HCT116 (cell line): ENCODE results near the gene ZNF133. TPM values are rescaled to one million over a fixed set of nuclear protein-coding genes. Genes with fewer than 3 reads are reported as not detected.

Experiments
- ATAC-seq: fragments of 200-7000 bp; cut with Tn5 transposase; 2 replicates; pipeline ENCODE4 v1.9.1; 2020; ENCODE audit warnings: mild to moderate bottlenecking, moderate library complexity
- BruUV-seq: library from RNA; stranded (reverse); fragments of 400-500 nt; replicated peaks from 2 replicates; lab custom pipeline; 2021; lab: Mats Ljungman, UMichigan
- CTCF ChIA-PET: fragments of 300-600 bp; sonication (Branson Sonifier 250); formaldehyde crosslinking; loops from one replicate; lab custom pipeline; 2021; ENCODE audit warnings: antibody characterized with exemption; lab: Charles Lee
- POLR2A ChIA-PET: fragments of 300-600, 350-600 bp; sonication (Branson Sonifier 250); formaldehyde crosslinking; loops from one replicate; lab custom pipeline; 2021; ENCODE audit warnings: antibody characterized with exemption; lab: Charles Lee
- RAD21 ChIA-PET, 2 experiments: fragments of 300-600 bp; sonication (Branson Sonifier 250); formaldehyde crosslinking; loops; one replicate each; lab custom pipeline; 2023; ENCODE audit warnings: low total read pairs in 2 of 2; ENCODE audit not compliant: uncharacterized antibody in 2 of 2, unreplicated experiment in 2 of 2, low non-redundant PET in 1 of 2; lab: Charles Lee
- DNase-seq: peaks from one replicate; pipeline ENCODE4 v3.0.0-alpha.2; 2010; ENCODE audit warnings: low read depth, low spot score
- H2AFZ ChIP-seq: fragments of 200-600 bp; shearing (Covaris generic), sonication (generic); 2 replicates; pipeline ENCODE4 v1.6.1; 2017; ENCODE audit warnings: low read depth, mixed run types, mixed read lengths, antibody characterized with exemption, low read length; ENCODE audit not compliant: poor library complexity, severe bottlenecking
- H3K27ac ChIP-seq: 2 replicates; pipeline ENCODE4 v1.5.1; 2012; ENCODE audit warnings: low read depth, low read length
- H3K27me3 ChIP-seq: fragments of 200-600 bp; sonication (generic); 2 replicates; pipeline ENCODE4 v1.6.1; 2016; ENCODE audit warnings: mixed run types, low read length, mixed read lengths; ENCODE audit not compliant: insufficient read depth
- H3K36me3 ChIP-seq, 2 experiments: fragments of 200-500 bp in 1 of 2; fragments of 200-600 bp in 1 of 2; sonication (Bioruptor generic) in 1 of 2; sonication (generic) in 1 of 2; 2 replicates each; pipeline versions ENCODE4 v1.5.1 to v1.6.1; 2014 to 2016; ENCODE audit warnings: low read length in 2 of 2, inconsistent platforms in 1 of 2, mixed read lengths in 1 of 2, mixed run types in 1 of 2; ENCODE audit not compliant: insufficient read depth in 2 of 2, control insufficient read depth in 1 of 2
- H3K4me1 ChIP-seq, 2 experiments: fragments of 200-600 bp in 1 of 2; sonication (generic) in 1 of 2; 2 replicates each; pipeline versions ENCODE4 v1.5.1 to v1.6.1; 2012 to 2017; ENCODE audit warnings: low read length in 2 of 2, inconsistent platforms in 1 of 2, mild to moderate bottlenecking in 1 of 2, mixed read lengths in 1 of 2, mixed run types in 1 of 2, moderate library complexity in 1 of 2; ENCODE audit not compliant: insufficient read depth in 2 of 2, control insufficient read depth in 1 of 2
- H3K4me2 ChIP-seq: fragments of 200-600 bp; sonication (generic); 2 replicates; pipeline ENCODE4 v1.6.1; 2017; ENCODE audit warnings: mixed run types, low read length, mixed read lengths
- H3K4me3 ChIP-seq, 2 experiments: fragments of 200-600 bp in 1 of 2; sonication (generic) in 1 of 2; replicated peaks in 1 of 2; 2 replicates each; pipeline ENCODE4 v1.5.1; 2011 to 2016; ENCODE audit warnings: low read length in 2 of 2, control low read depth in 1 of 2, low read depth in 1 of 2, mild to moderate bottlenecking in 1 of 2, mixed read lengths in 1 of 2, mixed run types in 1 of 2
- H3K79me2 ChIP-seq: fragments of 200-600 bp; sonication (generic); 2 replicates; pipeline ENCODE4 v1.6.1; 2017; ENCODE audit warnings: mild to moderate bottlenecking, mixed run types, low read length, moderate library complexity, mixed read lengths; ENCODE audit not compliant: insufficient read depth
- H3K9ac ChIP-seq: fragments of 200-600 bp; sonication (generic); 2 replicates; pipeline ENCODE4 v1.6.1; 2016; ENCODE audit warnings: low read length, mixed read lengths
- H3K9me2 ChIP-seq: fragments of 200-600 bp; sonication (generic), shearing (Covaris generic); 2 replicates; pipeline ENCODE4 v1.6.1; 2017; ENCODE audit warnings: mixed run types, mild to moderate bottlenecking, moderate library complexity; ENCODE audit not compliant: insufficient read depth
- H3K9me3 ChIP-seq, 2 experiments: fragments of 200-500 bp in 1 of 2; fragments of 200-600 bp in 1 of 2; sonication (Bioruptor generic) in 1 of 2; sonication (generic) in 1 of 2; 2 replicates each; pipeline ENCODE4 v1.6.1; 2014 to 2017; ENCODE audit warnings: low read length in 2 of 2, mixed read lengths in 2 of 2, inconsistent platforms in 1 of 2, low read depth in 1 of 2, mild to moderate bottlenecking in 1 of 2, mixed run types in 1 of 2, moderate library complexity in 1 of 2; ENCODE audit not compliant: control insufficient read depth in 1 of 2, insufficient read depth in 1 of 2
- H4K20me1 ChIP-seq: fragments of 200-600 bp; sonication (generic), shearing (Covaris generic); 2 replicates; pipeline ENCODE4 v1.6.1; 2017; ENCODE audit warnings: mixed run types, mild to moderate bottlenecking, moderate library complexity; ENCODE audit not compliant: insufficient read depth
- CBX3 ChIP-seq: IDR thresholded peaks from 2 replicates; pipeline ENCODE4 v1.6.1; 2012; ENCODE audit warnings: low read depth
- CEBPB ChIP-seq: IDR thresholded peaks from 2 replicates; pipeline ENCODE4 v1.6.1; 2012; ENCODE audit warnings: low read depth
- CTCF ChIP-seq, 3 experiments: fragments of 200-600 bp in 1 of 3; sonication (generic) in 1 of 3; IDR thresholded peaks in 2 of 3; conservative IDR thresholded peaks in 1 of 3; 2 replicates each; pipeline ENCODE4 v1.5.1; 2012 to 2017; ENCODE audit warnings: low read depth in 2 of 3, low read length in 2 of 3, antibody characterized with exemption in 1 of 3, borderline replicate concordance in 1 of 3, control low read depth in 1 of 3, mild to moderate bottlenecking in 1 of 3, mixed read lengths in 1 of 3, mixed run types in 1 of 3, moderate library complexity in 1 of 3; ENCODE audit not compliant: insufficient read depth in 1 of 3
- EGR1 ChIP-seq: IDR thresholded peaks from 2 replicates; pipeline ENCODE4 v1.6.1; 2012; ENCODE audit warnings: low read depth
- EZH2 ChIP-seq: fragments of 200-600 bp; sonication (generic); IDR thresholded peaks from 2 replicates; pipeline ENCODE4 v1.6.1; 2017; ENCODE audit warnings: antibody characterized with exemption, mixed run types
- EZH2phosphoT487 ChIP-seq: fragments of 200-600 bp; IDR thresholded peaks from 2 replicates; pipeline ENCODE4 v1.6.1; 2018; ENCODE audit warnings: antibody characterized with exemption, borderline replicate concordance
- POLR2A ChIP-seq: IDR thresholded peaks from 2 replicates; pipeline ENCODE4 v1.7.0; 2011; ENCODE audit warnings: borderline replicate concordance; ENCODE audit not compliant: insufficient read depth, insufficient read length; ENCODE audit errors: extremely low read depth
- POLR2AphosphoS5 ChIP-seq: IDR thresholded peaks from 2 replicates; pipeline ENCODE4 v1.6.1; 2011; ENCODE audit warnings: mild to moderate bottlenecking, low read depth, low read length, moderate library complexity
- RAD21 ChIP-seq: IDR thresholded peaks from 2 replicates; pipeline ENCODE4 v1.6.1; 2012; ENCODE audit warnings: low read depth, mild to moderate bottlenecking
- SP1 ChIP-seq: IDR thresholded peaks from 2 replicates; pipeline ENCODE4 v1.6.1; 2012; ENCODE audit warnings: low read depth
- SRF ChIP-seq: IDR thresholded peaks from 2 replicates; pipeline ENCODE4 v1.6.1; 2012; ENCODE audit warnings: low read depth
- TCF7L2 ChIP-seq: IDR thresholded peaks from 2 replicates; pipeline ENCODE4 v1.7.0; 2011; ENCODE audit warnings: borderline replicate concordance, inconsistent platforms; ENCODE audit not compliant: insufficient read depth, insufficient read length; ENCODE audit errors: extremely low read depth
- YY1 ChIP-seq: IDR thresholded peaks from 2 replicates; pipeline ENCODE4 v1.6.1; 2011; ENCODE audit warnings: low read length, low read depth, moderate library complexity, mild to moderate bottlenecking; ENCODE audit not compliant: insufficient replicate concordance; ENCODE audit errors: extremely low read depth
- ZNF274 ChIP-seq: fragments of 200-500 bp; sonication (Bioruptor generic); IDR thresholded peaks from 2 replicates; pipeline ENCODE4 v1.6.1; 2014; ENCODE audit warnings: mild to moderate bottlenecking, low read depth, low read length, inconsistent platforms
- intact Hi-C: fragments of 100-400 bp; cut with micrococcal nuclease; formaldehyde crosslinking; loops from 2 replicates; pipeline ENCODE4 v1.10.0; 2022
- total RNA-seq: library from RNA; stranded (reverse); gene quantifications from one replicate; pipeline ENCODE4 v1.2.1, GENCODE V29; 2021; ENCODE audit not compliant: unreplicated experiment
- TF ChIP-seq, protein P1 (sequence below): IDR thresholded peaks from 2 replicates; pipeline ENCODE4 v1.6.1; 2011; ENCODE audit warnings: mild to moderate bottlenecking, low read length, moderate library complexity; ENCODE audit not compliant: insufficient replicate concordance; ENCODE audit errors: extremely low read depth
- TF ChIP-seq, protein P2 (sequence below): IDR thresholded peaks from 2 replicates; pipeline ENCODE4 v1.6.1; 2012; ENCODE audit warnings: low read depth
- TF ChIP-seq, protein P3 (sequence below): IDR thresholded peaks from 2 replicates; pipeline ENCODE4 v1.6.1; 2012

The ZNF133 gene
- total RNA-seq, 1 experiment from 2014 or later = 9.3 TPM

GRCh38 chr20:18287546-18287914 lies 797 bp upstream of the ZNF133 start:
- Histone ChIP-seq H3K9me3 (peaks cover 6 to 8% of the 10 kb centered on the region in 2 experiments; a peak in 1 of 4 replicates), H3K9ac (peak overlapping the region; percentile 68), H4K20me1 (no peaks in the 10 kb centered on the region), H3K4me1 (peaks cover 6 to 19% of the 10 kb centered on the region in 2 experiments; a peak in 3 of 4 replicates), H3K27ac (peak overlapping the region; percentile 88), H3K27me3 (no peaks in the 10 kb centered on the region), H3K9me2 (no peaks in the 10 kb centered on the region; the same call in 1 of the 2 replicates), H3K4me3 (peak overlapping the region; percentile 84 to 92), H3K36me3 (0 out of 4 replicates have a peak, but pooled peaks cover 0 to 6% of the 10 kb centered on the region in 2 experiments), H2AFZ (peak overlapping the region; percentile 1), H3K79me2 (peaks cover 22% of the 10 kb centered on the region; the same call in 1 of the 2 replicates), H3K4me2 (peak overlapping the region; percentile 88)
- POLR2A ChIA-PET = interaction anchor here (1.0 to 1.4 kb wide), 3 partner anchors 8 to 718 kb away, joined by 3 to 5 read pairs (median 4); partner anchors contain the start of genes DSTN and SEC23B
- no peak for TF ChIP-seq CTCF (IDR thresholded peaks at IDR 0.05 in 2 of 3, conservative IDR thresholded peaks at IDR 0.05 in 1 of 3; ENCODE audit: borderline replicate concordance in 1 of 3, insufficient read depth in 1 of 3, low read depth in 2 of 3, low read length in 2 of 3)
- TF ChIP-seq, protein P1, sequence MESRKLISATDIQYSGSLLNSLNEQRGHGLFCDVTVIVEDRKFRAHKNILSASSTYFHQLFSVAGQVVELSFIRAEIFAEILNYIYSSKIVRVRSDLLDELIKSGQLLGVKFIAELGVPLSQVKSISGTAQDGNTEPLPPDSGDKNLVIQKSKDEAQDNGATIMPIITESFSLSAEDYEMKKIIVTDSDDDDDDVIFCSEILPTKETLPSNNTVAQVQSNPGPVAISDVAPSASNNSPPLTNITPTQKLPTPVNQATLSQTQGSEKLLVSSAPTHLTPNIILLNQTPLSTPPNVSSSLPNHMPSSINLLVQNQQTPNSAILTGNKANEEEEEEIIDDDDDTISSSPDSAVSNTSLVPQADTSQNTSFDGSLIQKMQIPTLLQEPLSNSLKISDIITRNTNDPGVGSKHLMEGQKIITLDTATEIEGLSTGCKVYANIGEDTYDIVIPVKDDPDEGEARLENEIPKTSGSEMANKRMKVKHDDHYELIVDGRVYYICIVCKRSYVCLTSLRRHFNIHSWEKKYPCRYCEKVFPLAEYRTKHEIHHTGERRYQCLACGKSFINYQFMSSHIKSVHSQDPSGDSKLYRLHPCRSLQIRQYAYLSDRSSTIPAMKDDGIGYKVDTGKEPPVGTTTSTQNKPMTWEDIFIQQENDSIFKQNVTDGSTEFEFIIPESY = no peak
- no peak for TF ChIP-seq SP1
- no peak for TF ChIP-seq POLR2AphosphoS5
- no peak for TF ChIP-seq POLR2A
- TF ChIP-seq CBX3 = no peak
- TF ChIP-seq CEBPB = no peak
- TF ChIP-seq, protein P2, sequence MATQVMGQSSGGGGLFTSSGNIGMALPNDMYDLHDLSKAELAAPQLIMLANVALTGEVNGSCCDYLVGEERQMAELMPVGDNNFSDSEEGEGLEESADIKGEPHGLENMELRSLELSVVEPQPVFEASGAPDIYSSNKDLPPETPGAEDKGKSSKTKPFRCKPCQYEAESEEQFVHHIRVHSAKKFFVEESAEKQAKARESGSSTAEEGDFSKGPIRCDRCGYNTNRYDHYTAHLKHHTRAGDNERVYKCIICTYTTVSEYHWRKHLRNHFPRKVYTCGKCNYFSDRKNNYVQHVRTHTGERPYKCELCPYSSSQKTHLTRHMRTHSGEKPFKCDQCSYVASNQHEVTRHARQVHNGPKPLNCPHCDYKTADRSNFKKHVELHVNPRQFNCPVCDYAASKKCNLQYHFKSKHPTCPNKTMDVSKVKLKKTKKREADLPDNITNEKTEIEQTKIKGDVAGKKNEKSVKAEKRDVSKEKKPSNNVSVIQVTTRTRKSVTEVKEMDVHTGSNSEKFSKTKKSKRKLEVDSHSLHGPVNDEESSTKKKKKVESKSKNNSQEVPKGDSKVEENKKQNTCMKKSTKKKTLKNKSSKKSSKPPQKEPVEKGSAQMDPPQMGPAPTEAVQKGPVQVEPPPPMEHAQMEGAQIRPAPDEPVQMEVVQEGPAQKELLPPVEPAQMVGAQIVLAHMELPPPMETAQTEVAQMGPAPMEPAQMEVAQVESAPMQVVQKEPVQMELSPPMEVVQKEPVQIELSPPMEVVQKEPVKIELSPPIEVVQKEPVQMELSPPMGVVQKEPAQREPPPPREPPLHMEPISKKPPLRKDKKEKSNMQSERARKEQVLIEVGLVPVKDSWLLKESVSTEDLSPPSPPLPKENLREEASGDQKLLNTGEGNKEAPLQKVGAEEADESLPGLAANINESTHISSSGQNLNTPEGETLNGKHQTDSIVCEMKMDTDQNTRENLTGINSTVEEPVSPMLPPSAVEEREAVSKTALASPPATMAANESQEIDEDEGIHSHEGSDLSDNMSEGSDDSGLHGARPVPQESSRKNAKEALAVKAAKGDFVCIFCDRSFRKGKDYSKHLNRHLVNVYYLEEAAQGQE = no peak
- TF ChIP-seq YY1 = no peak
- no peak for TF ChIP-seq EZH2
- no peak for TF ChIP-seq TCF7L2
- no peak for TF ChIP-seq SRF
- TF ChIP-seq EGR1 = no peak
- TF ChIP-seq, protein P3, sequence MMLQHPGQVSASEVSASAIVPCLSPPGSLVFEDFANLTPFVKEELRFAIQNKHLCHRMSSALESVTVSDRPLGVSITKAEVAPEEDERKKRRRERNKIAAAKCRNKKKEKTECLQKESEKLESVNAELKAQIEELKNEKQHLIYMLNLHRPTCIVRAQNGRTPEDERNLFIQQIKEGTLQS = no peak
- no peak for TF ChIP-seq RAD21
- no peak for TF ChIP-seq ZNF274
- TF ChIP-seq EZH2phosphoT487 = no peak
- DNase-seq (no peak), ATAC-seq (no peak; the same call in 1 of the 2 replicates)
- RAD21 ChIA-PET = no interaction called here
- BruUV-seq = TSS peak; percentile 99
- intact Hi-C loops = no loop called here
- CTCF ChIA-PET = interaction anchor here (1.2 to 1.3 kb wide), 2 partner anchors 11 to 90 kb away, joined by 3 to 4 read pairs; no protein-coding TSS in a partner anchor
